Panc1 (cell line): ENCODE data around the gene TMEM92.

ENCODE experiments used
- CTCF ChIP-seq: fragments of 450-650 bp; IDR thresholded peaks from 2 replicates; pipeline ENCODE4 v1.5.1; 2017; ENCODE audit warnings: mild to moderate bottlenecking
- POLR2AphosphoS5 ChIP-seq: IDR thresholded peaks from 2 replicates; pipeline ENCODE4 v1.6.1; 2012; ENCODE audit warnings: mild to moderate bottlenecking, low read depth, low read length, moderate library complexity
- REST ChIP-seq, 2 experiments: IDR thresholded peaks; 2 replicates each; pipeline ENCODE4 v1.6.1; 2011 to 2012; ENCODE audit warnings: low read depth in 2 of 2, control low read depth in 1 of 2, low read length in 1 of 2, mild to moderate bottlenecking in 1 of 2, moderate library complexity in 1 of 2; ENCODE audit not compliant: insufficient read depth in 1 of 2
- TCF7L2 ChIP-seq: IDR thresholded peaks from 2 replicates; pipeline ENCODE4 v1.6.1; 2011; ENCODE audit warnings: mild to moderate bottlenecking, low read depth, low read length, inconsistent platforms

- no peak for TF ChIP-seq CTCF
- no peak for TF ChIP-seq REST (IDR thresholded peaks at IDR 0.05; ENCODE audit: insufficient read depth in 1 of 2, low read depth in 2 of 2, low read length in 1 of 2)
- TF ChIP-seq POLR2AphosphoS5, result no peak
- TF ChIP-seq TCF7L2, result no peak
Measured at GRCh38 chr17:50319306-50320004, 45.2 kb downstream of the TMEM92 start.
